GM19395 (cell line): ENCODE measurements around the gene ZNF554.
"Not testable (repeated sequence)": the region's sequence is repeated elsewhere in the genome, so short reads cannot be mapped to it uniquely, and the experiment has no call there.

Experiments
- ATAC-seq: cut with Tn5 transposase; IDR thresholded peaks from one replicate; pipeline ENCODE4 v1.9.1; 2021; ENCODE audit warnings: mild to moderate bottlenecking, moderate library complexity; ENCODE audit not compliant: unreplicated experiment

Gene ZNF554

DNA sequence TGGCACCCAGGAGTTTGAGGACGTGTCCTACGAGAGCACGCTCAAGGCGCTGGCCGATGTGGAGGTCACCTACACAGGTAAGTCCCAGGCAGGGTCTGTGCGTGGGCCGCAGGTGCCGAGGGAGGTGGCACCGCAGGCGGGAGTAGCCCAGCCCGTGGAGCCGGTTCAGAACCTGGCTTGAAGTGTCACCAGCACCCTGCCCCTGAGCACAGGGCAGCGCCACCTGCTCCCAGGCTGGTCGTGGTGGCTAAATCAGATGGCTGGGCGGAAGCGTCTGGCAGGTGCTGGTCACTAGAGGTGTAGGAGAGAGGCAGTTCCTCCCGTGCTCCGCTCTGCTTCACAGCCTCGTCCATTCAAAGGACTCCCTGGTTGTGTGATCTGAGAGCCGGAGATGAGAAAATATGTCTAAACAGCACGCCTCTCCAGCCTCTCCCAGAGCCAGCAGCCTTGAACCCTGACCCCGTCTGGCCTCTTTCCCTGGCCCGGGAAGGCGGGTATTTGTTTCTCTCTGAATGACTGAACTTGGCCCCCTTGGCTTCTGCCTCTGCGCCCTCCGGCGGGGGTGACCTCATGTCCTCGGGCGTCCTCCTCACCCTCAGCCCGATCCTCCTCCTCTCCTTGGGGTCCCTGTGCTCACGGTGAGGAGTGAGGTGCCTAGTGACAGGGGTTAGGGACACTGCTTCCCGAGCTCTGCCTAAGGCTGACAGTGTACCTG lies 29.0 kb upstream of the ZNF554 start:
- ATAC-seq: no peak

DNA sequence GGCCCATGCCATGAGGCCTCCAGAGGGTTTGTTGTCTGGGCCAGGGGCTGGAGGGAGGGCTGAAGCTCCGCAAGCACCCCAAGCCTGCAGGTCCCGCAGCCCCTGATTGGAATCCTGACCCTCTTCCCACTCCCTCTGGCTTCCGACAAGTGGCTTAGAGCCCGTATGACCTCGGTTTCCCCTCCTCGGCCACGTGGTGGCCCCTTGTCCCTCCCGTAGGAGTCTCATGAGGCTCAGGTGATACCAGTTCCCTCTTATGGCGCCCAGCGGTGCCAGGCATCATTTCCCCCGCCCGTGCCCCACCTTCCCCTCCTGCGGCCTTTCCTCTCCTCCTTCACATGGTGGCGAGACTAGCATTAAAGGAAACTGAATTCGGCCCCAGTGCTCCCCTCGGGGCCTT lies 28.2 kb upstream of the ZNF554 start:
- ATAC-seq: no peak

DNA sequence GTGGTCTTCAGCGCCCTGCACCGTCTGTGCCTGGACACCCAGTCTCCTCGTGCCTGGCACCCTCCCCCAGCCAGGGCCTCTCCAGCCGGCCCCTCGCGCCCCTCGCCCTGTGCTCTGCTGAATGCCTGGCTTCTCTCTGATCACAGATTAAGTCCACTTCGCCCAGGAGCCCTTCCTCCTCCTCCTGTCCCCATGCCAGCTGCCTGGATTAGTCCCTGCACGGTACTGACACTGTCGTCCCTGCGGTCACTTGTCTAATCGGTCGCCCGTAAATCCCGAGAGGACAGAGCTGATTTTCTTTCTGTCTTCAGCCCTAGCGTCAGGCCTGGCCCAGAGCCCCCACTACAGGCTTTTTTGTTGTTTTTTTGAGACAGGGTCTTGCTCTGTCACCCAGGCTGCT lies 27.8 kb upstream of the ZNF554 start:
- no peak for ATAC-seq

DNA sequence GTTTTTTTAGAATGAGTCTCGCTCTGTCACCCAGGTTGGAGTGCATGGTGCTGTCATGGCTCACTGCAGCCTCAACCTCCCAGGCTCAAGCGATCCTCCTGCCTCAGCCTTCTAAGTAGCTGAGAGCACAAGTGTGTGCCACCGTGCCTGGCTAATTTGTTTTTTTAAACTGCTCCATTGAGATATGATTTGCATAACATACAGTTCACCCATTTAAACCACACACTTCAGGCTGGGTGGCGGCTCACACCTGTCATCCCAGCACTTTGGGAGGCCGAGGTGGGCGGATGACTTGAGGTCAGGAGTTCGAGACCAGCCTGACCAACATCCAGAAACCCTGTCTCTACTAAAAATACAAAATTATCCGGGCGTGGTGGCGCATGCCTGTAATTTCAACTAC lies 27.0 kb upstream of the ZNF554 start:
- ATAC-seq: not testable (repeated sequence)

DNA sequence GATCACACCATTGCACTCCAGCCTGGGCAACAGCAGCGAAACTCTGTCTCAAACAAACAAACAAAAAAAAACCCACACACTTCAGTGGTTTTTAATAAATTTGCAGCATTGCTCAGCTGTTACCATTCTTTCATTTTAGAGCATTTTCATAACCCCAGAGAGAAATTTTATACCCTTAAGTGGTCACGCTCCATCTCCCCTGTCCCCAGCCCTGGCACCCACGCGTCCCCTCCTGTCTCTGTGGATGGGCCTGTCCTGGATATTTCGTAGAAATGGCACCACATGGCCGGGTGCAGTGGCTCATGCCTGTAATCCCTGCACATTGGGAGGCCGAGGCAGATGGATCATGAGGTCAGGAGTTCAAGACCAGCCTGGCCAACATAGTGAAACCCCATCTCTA lies 26.5 kb upstream of the ZNF554 start:
- ATAC-seq: no peak

DNA sequence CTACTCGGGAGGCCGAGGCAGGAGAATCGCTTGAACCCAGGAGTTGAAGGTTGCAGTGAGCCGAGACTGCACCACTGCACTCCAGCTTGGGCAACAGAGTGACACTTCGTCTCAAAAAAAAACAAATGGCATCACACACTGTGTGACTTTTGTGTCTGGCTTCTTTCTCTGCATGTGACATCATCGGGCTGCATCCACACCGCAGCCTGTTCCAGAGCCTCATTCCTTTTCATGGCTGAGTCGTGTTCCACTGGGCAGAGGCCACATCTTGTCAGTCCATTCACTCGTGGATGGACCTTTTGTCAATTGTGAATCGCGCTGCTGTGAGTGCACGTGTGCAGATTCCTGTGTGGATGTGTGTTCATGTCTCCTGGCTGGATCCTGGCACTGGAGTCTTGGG lies 26.1 kb upstream of the ZNF554 start:
- no peak for ATAC-seq

DNA sequence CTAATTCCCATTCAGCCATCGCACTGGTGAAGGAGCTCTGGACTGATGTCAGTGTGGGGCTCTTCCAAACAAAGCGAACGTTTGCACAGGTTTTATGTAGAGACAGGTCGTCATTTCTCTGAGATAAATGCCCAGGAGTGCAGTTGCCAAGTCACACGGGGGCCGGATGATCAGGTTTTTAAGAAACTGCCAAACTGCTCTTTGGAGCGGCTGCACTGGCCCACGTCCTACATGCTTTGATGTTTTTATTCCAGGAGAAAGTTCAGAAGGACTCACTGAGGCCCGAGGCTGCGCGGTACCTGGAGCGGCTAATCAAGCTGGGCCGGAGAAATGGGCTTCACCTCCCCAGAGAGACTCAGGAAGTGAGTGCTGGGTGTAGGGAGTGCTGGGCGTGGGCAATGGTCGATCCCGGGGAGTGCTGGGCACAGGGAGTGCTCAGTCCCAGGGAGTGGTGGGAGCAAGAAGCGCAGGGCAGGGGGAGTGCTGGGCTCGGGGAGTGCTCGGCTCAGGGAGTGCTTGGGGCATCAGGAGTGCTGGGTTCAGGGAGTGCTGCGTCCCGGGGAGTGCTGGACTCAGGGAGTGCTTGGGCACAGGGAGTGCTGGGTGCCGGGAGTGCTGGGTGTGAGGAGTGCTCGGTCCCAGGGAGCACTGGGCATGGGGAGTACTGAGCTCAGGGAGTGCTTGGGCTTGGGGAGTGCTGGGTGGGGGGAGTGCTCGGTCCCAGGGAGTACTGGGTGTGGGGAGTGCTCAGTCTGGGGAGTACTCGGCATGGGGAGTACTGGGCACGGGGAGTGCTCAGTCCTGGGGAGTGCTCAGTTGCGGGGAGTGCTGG lies 23.6 kb upstream of the ZNF554 start:
- no peak for ATAC-seq

DNA sequence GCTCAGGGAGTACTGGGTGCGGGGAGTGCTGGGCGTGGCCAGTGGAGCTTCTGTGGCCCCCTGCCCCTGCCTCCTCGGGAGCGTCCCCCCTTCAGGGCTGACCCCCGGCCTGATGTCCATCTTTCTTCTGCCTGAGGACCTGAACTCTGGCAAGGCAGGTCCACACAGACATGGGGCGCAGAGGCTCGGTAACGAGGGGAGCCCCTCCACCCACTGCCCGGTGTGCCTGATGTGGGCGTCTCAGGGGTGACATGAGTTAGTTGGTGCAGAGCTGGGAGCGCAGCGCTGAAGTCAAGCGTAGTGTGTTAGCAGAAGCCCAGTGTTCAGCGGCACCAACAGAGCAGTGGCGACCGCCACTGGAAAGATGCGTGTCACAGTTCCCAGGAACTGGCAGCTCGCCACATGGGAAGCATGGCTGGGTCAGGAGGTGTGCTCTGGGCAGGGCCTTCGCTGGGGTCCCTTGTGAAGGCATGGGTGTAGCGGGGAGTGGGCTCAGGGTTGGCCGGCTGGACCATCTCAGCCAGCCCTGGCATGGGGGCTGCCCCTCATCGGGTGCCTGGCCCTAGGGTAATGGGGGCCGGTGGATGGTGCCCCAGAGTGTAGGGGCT lies 22.9 kb upstream of the ZNF554 start:
- no peak for ATAC-seq

DNA sequence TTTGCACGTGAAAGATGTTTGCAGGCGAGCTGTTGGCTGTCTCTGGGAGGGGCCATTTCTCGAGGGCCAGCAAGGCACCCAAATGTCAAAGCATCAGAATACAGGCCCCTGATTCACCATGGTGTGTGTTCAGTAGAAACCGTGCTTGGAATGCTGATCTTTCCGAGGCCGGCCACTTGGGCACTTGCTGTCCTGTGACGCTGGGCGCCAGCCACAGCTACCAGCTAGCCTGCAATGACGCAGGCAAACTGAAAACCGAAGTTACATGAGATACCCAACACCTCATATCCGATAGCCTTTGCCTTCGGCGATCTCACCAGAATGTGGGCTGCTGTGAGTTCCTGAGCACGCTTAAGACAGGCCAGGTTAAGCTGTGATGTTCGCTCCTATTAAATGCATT lies 22.4 kb upstream of the ZNF554 start:
- no peak for ATAC-seq

DNA sequence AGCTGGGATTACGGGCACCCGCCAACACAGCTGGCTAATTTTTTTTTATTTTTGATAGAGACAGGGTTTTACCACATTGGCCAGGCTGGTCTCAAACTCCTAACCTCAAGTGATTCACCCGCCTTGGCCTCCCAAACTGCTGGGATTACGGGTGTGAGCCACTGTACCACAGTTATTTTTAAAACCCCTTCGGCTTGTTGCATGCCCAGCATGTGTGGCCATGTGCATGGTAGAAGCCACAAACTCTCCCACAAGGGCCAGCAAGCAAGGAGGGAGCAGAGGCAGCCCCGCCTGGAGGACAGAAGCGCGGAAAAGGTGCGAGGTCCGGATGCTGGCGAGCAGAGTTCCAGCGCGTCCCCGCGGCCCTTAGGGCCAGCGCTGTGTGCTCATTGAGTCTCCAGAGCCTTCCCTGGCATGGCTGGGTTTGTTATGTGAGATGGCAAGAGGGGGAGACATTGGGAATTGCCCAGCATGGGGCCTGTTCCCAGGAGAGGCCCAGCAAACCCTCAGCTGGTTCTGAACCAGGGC lies 21.4 kb upstream of the ZNF554 start:
- ATAC-seq: no peak

DNA sequence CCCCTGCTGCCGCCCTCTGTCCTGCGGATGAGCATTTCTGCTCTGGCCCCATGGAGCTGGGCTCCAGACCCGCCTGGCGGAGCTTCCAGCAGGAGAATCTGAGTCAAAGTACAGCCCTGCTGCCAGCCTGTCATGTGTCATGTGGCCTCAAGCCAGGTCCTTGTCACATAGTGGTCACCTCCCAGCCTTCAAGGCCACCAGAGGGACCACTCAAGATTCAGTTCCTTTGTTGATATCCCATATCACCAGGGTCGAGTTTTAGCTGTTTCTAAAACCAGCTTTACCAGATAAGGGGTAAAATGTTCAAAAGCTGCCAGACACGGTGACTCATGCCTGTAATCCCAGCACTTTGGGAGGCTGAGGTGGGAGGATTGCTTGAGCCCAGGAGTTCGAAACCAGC lies 20.9 kb upstream of the ZNF554 start:
- ATAC-seq: no peak

DNA sequence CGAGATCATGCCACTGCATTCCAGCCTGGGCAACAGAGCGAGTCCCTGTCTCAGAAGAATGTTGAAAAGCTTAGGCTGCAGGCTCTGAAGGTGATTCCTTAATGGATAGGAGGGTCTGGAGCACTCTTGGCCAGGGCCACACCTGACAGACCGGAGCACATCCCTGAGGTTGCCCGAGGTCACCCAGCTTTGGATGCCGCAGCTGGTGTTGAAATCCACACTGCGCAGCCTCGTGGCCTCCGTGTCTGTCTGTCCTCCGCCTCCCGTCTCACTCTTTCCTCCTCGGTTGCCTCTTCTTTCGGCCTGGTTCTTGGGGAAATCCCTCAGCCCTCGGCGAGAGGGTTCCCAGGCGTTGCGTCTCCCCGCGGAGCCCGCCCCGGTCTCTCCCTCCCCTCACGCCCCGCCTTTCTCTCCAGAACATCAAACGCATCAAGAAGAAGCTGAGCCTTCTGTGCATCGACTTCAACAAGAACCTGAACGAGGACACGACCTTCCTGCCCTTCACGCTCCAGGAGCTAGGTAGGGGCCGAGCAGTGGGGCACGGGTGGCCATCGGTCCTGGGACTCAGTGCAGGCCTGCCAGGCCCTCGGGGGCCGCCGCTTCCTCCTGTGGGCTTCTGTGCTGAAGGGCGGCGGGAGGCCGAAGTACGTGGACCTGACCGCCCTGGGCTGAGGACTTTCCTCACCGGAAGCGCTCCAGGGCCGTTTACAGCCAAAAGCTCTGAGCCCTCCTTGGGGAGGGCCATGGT lies 20.2 kb upstream of the ZNF554 start:
- ATAC-seq: no peak

DNA sequence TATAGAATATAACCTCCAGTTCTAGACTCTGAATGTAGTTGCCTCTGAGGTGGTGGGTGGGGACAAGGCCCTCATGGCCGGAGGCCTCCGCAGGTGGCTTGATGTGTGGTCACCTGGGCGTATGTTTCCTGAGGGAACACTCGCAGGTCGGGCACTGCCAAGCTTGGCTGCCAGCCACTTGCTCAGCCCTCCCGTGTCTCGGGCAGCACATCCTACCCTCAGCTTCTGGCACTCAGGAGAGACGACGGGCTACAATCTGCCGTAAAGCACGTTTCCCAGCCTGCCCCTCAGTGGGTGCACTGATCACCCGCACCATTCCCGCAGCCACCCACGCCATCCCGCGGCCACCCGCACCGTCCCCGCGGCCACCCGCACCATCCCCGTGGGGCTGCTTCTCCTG lies 19.2 kb upstream of the ZNF554 start:
- ATAC-seq: no peak

DNA sequence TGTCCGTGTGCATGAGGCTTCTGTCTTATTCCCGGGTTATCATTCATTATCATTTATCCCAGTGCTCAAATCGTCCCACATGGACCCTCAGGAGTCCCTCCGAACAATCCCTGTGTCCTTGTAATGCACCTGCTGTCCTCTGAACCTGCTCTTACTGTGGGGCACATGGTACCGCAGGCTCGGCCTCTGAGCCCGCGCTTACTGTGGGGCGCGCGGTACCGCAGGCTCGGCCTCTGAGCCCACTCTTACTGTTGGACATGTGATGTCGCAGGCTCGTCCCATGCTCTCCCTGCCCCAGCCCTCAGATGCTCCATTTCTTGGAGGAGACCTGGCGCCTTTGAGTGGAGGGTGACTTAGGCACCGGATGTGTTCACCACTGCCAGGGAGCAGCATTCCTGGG lies 16.8 kb upstream of the ZNF554 start:
- ATAC-seq: no peak

DNA sequence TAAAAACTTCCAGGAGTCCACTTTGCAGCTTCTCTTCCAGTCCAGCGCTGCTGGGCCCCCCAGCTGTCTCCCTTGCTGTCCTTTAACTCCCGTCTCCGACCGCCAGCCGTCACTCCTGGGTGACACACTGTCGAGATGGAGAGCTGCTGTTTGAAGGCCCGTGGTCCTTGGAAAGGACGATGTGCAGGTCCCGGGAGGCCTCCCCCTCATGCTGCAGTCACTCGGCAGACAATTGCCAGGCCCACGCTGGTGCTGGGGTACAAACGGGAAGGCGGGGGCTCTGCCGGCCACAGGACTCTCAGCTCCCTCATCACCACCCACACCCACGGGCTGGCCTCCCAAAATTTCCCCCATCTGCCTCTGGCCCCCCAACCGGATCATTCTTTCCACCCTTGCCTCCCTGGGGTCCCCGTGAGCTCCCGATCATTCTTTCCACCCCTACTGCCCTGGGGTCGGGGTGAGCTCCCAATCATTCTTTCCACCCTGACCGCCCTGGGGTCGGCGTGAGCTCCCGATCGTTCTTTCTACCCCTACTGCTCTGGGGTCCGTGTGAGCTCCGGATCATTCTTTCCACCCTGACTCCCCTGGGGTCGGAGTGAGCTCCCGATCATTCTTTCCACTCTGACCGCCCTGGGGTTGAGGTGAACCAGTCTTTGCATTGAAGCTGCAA lies 16.0 kb upstream of the ZNF554 start:
- no peak for ATAC-seq

DNA sequence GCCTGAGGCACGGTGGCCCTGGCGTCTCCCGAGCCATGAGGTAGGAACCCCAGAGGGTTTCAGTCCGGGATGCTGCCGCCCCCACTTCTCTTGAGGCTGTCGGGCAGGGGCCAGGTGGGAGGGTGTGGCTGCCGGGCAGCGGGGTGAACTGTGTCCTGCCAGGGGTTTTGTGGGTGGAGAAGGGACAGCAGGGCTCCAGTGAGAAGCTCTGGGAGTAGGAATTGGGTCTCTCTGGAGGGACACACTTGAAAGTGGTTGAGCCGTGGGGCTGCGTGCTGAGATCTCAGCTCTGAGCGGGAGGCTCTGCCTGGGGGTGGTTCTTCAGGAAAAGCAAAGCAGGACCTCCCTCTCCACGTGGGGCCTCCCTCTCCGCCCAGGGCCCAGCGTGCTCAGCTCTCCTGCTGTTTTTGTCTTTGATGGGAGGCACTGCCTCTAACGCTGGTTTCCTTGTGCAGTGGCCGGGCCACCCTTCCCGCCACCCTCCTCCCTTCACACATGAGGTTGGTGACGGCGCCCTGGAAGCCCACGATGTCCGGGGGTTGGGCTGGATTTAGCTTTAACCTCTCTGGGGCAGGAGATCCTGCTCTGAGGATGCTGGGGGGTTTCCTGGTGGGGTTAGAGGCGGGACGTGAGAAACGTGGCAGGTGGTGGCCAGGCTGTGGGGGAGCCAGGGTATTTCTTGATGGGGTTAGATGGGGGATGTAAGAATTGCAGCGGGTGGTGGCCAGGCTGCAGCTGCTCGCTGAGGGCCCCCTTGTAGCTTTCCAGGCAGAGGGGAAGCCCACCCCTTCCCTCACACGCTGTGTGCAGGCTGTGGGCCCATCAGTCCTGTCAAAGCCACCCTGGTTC lies 15.3 kb upstream of the ZNF554 start:
- ATAC-seq: no peak

DNA sequence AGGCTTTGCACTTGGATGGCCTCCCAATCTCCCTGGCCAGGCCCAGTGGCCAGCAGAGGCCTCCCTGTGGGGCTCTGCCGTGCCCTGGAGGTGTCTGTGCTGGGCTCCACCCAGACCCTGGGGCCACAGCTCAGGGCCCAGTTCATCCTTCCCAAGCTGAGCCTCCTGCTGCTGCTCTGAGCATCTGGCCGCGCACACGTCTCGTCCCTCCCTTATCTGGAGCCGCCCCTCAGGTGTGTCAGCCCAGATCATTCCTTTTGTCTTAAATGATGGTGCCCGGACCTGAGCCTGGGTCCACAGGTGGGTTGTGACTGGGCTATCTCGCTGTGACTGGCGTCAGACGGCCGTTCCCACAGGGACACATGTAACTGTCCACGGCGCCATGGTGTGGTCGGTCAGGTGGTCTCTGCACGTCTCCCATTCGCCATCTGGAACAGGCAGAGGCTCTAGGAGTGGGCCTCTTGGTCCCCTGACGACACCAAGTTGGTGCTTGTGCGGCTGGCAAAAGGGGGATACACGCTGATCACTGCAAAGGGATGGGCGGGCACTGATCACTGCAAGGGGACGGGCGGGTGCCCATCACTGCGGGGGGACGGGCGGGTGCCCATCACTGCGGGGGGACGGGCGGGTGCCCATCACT lies 14.3 kb upstream of the ZNF554 start:
- no peak for ATAC-seq

DNA sequence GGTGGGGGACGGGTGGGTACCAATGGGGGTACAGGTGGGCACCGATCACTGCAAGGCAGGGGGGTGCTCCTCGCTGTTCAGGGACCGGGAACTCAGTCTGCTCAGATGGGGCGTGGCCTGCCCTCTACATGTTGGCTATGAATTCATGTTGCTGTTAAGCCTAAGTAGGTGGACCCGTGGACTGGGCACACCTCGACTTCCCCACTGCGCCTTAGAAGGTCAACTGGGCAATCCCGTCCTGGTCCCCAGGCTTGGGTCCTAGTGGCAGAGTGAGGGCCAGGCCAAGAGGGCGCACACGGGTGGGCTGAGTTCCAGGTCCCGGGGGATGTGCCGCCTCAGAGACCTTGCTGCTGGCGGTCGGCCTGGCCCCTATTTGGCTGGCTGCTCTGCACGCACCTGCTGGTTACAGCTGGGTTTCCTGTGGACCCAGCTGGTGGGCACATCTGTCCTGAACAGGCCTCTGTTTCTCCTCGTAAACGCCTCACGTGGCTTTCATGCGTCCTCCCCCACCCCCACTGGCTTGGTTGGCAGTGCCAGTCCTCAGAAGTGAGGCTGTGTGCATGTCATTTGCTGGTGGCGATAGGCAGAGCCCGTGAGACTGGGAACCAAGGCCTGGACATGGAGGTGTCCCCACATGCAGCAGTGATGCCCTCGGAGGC lies 13.5 kb upstream of the ZNF554 start:
- no peak for ATAC-seq
